Measurements from ENCODE around the gene TTI1. TPM values are rescaled to one million over a fixed set of nuclear protein-coding genes. Genes with fewer than 3 reads are reported as not detected.

Gene TTI1
- total RNA-seq, 2 experiments from 2014 or later = 21.7 to 23.1 TPM

DNA sequence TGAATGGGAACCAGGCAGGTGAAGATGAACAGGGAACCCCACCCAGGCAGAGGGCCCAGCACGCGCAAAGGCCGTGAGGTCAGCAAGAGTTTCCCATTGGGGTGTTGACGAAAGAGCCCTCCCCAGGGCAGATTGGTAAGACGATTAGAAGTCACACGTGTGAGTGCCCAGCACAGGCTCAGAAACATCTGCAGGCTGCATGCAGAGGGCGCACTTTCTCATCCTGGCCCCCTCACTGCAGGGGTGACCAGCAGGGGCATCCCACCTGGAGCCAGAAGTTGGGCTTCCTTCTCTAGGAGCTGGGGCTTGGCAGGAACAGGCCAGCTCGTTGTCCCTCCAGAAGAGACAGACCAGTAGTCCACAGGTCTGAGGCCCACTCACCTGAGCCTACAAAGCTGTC, 91.9 kb downstream of the TTI1 start:
- no peaks in the 10 kb centered on the region for H3K4me1 Mint-ChIP-seq
- POLR2A ChIA-PET = no interaction called here
- H3K27ac Mint-ChIP-seq = no peak overlapping the region
- no peaks in the 10 kb centered on the region for H3K9me3 Mint-ChIP-seq
- no peaks in the 10 kb centered on the region for H3K36me3 Mint-ChIP-seq (ENCODE audit: low read depth)
- CTCF ChIA-PET = no interaction called here
- DNase-seq = no peak
- no peaks in the 10 kb centered on the region for H3K27me3 Mint-ChIP-seq
- H3K4me3 Mint-ChIP-seq = no peak overlapping the region

DNA sequence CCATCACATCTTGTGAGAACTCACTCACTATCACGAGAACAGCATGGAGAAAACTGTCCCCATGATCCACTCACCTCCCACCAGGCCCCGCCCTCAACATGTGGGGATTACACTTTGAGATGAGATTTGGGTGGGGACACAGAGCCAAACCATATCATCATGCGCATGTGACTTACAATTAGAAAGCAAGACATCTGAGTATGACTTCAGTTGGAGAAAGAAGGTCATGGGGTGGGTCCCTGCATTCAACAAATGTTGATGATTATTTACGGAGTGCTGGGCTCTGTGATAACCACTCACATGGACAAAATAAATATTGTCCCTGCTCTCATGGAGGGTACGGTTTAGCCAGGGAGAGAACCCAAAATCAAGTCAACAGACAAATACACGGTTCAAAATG, 92.4 kb downstream of the TTI1 start:
- CTCF ChIA-PET = no interaction called here
- DNase-seq = no peak
- Mint-ChIP-seq H3K9me3 (no peaks in the 10 kb centered on the region), H3K27me3 (no peaks in the 10 kb centered on the region), H3K36me3 (ENCODE audit: low read depth) (no peaks in the 10 kb centered on the region), H3K27ac (no peak overlapping the region), H3K4me1 (no peaks in the 10 kb centered on the region), H3K4me3 (no peak overlapping the region)
- POLR2A ChIA-PET = no interaction called here

DNA sequence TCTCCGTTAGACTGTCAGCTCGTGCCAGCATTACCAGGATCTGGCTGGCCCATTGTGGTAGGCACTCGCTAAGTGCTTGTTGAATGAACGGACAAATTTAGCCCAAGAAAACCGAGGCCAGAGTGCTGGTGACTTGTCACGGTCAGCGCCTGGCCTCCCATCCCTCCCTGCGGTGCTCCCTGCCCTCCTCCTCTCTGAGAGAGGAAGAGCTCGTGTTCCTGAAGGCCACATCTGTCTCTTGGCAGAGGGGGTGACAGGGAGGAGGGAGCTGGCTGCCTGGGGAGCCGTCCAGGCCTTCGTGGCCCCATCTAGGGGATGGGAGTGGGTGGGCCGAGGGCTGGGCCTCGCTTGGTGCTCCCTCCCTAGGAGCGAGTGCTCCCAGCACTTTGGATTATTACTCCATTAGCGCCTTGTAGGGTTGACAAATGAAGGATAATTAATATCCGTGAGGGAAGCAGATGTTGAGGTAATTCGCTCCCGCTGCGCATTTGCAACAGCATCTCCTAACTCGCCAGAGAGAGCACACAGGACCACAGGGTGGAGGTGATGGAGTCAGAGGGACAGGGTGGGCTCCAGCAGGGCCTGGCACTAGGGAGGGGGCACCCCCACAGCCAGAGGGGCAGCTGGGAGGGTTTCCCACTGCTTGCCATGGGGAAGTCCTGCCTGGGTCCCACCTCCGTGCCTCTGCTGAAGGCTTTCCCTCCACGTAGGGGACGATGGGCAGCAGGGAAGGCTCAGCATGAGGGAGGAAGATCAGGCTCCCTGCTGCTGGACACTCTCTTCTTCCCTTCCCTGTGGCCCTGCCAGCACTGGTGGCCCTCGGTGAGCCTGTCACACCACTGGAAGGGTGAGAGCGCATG, 93.3 kb downstream of the TTI1 start:
- Mint-ChIP-seq H3K27me3 (no peaks in the 10 kb centered on the region), H3K27ac (no peak overlapping the region), H3K9me3 (no peaks in the 10 kb centered on the region), H3K4me1 (no peaks in the 10 kb centered on the region), H3K4me3 (no peak overlapping the region), H3K36me3 (ENCODE audit: low read depth) (no peaks in the 10 kb centered on the region)
- ChIA-PET CTCF (no interaction called here), POLR2A (no interaction called here)
- no peak for DNase-seq

DNA sequence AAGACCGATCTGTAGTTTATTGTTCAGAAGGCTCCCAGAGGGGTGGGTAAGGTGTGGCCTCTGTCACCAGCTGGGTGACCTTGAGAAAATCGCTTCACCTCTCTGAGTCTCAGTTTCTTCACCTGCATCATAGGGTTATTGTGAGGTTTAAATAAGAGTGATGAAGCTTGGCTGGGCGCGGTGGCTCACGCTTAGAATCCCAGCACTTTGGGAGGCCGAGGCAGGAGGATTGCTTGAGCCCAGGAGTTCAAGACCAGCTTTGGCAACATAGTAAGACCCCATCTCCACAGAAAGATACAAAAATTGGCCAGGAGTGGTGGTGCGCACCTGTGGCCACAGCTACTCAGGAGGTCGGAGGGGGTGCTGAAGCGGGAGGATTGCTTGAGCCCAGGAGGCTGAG, 94.3 kb downstream of the TTI1 start:
- POLR2A ChIA-PET = no interaction called here
- no peaks in the 10 kb centered on the region for H3K36me3 Mint-ChIP-seq (ENCODE audit: low read depth)
- H3K9me3 Mint-ChIP-seq = no peaks in the 10 kb centered on the region
- CTCF ChIA-PET = no interaction called here
- no peak overlapping the region for H3K27ac Mint-ChIP-seq
- H3K4me1 Mint-ChIP-seq = no peaks in the 10 kb centered on the region
- peaks cover 2% of the 10 kb centered on the region for H3K27me3 Mint-ChIP-seq
- no peak overlapping the region for H3K4me3 Mint-ChIP-seq
- no peak for DNase-seq

DNA sequence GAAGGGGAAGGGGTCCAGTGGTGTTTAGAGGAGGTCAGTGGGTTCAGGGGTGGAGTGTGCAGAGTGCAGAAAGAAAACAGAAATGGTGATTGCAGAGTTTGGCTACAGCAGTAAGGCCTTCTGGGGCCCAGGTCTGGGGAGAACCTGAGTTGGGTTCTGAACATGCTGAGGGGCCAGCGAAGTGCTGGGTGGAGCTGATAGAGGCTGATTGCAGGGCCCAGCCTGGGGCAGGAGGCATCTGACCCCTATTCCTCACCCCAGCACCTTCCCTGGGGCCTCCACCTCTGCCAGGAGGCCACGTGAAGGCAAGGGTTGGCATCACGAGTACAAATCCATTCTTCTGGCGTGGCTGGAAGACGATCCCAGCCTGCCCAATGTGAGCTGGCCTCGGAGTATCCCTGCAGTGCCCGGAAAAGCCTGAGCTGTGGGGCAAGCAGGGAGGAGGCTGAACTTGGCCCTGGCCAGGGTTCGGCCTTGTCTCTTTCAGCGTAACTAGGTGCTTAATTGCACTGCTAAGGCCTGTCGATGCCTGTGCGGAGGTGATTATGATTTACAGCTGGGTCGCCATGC, 95.0 kb downstream of the TTI1 start:
- POLR2A ChIA-PET = no interaction called here
- peaks cover 2% of the 10 kb centered on the region for H3K27me3 Mint-ChIP-seq
- CTCF ChIA-PET = no interaction called here
- no peak for DNase-seq
- no peak overlapping the region for H3K4me3 Mint-ChIP-seq
- no peaks in the 10 kb centered on the region for H3K4me1 Mint-ChIP-seq
- no peaks in the 10 kb centered on the region for H3K9me3 Mint-ChIP-seq
- no peaks in the 10 kb centered on the region for H3K36me3 Mint-ChIP-seq (ENCODE audit: low read depth)
- no peak overlapping the region for H3K27ac Mint-ChIP-seq

DNA sequence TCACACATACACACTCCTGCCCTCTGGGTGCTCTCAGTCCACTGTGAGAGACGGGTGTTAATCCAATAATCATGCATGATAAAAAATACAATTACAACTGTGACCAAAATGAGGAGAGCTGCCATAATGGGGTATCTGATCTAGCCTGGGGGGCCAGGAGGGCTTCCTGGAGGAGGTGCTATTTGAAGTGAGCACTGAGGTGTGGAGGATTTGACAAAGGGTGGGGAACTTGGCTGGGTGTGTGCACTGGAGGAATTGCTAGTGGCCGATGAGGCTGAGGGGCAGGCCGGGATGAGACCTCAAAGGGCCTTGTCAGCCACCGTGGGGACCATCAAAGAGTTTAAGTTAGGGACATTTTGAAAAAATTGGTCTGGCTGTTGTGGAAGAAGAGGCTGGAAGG, 95.6 kb downstream of the TTI1 start:
- DNase-seq = no peak
- Mint-ChIP-seq H3K27ac (no peak overlapping the region), H3K36me3 (ENCODE audit: low read depth) (no peaks in the 10 kb centered on the region), H3K9me3 (no peaks in the 10 kb centered on the region), H3K4me1 (no peaks in the 10 kb centered on the region), H3K27me3 (peaks cover 2% of the 10 kb centered on the region), H3K4me3 (no peak overlapping the region)
- ChIA-PET CTCF (no interaction called here), POLR2A (no interaction called here)

DNA sequence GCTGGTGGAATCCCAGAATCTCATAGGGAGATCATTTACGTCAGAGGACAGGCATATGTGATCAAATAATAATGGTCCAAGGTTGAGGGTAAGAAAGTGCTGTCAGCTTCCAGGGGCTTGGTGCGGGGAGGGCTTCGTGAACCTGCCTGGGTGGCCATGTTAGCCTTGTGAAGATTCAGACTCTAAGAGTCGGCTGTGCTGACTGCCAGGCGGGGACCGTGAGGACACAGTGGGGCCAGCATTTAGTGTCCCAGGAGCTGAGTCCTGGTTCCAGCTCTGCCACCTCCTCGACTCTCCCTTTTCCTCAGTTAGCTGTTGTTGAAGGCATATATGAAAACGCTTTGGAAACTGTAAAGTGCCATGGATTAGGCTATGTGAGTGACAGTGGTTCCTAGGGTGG, 96.8 kb downstream of the TTI1 start:
- no peak for DNase-seq
- Mint-ChIP-seq H3K4me1 (no peaks in the 10 kb centered on the region), H3K27ac (no peak overlapping the region), H3K4me3 (no peak overlapping the region), H3K36me3 (ENCODE audit: low read depth) (no peaks in the 10 kb centered on the region), H3K9me3 (no peaks in the 10 kb centered on the region), H3K27me3 (peaks cover 4% of the 10 kb centered on the region)
- CTCF ChIA-PET = no interaction called here
- POLR2A ChIA-PET = no interaction called here

DNA sequence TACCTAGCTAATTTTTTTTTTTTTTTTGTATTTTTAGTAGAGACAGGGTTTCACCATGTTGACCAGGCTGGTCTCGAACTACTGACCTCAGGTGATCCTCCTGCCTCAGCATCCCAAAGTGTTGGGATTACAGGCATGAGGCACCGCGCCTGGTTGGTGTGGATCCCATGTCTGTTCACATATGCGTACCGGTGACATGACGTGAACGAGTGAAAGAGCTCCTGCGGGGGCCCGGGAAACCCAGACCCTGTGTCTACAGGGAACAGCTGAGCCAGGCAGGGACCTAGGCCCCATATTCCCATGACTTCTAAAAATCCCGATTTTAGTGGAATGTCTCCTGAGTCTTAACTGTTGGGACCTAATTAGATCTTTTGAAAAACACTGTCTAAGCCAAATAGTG, 97.2 kb downstream of the TTI1 start:
- no peak for DNase-seq
- Mint-ChIP-seq H3K4me3 (no peak overlapping the region), H3K36me3 (ENCODE audit: low read depth) (no peaks in the 10 kb centered on the region), H3K27me3 (peaks cover 4% of the 10 kb centered on the region), H3K27ac (no peak overlapping the region), H3K4me1 (no peaks in the 10 kb centered on the region), H3K9me3 (no peaks in the 10 kb centered on the region)
- CTCF ChIA-PET = no interaction called here
- POLR2A ChIA-PET = no interaction called here

DNA sequence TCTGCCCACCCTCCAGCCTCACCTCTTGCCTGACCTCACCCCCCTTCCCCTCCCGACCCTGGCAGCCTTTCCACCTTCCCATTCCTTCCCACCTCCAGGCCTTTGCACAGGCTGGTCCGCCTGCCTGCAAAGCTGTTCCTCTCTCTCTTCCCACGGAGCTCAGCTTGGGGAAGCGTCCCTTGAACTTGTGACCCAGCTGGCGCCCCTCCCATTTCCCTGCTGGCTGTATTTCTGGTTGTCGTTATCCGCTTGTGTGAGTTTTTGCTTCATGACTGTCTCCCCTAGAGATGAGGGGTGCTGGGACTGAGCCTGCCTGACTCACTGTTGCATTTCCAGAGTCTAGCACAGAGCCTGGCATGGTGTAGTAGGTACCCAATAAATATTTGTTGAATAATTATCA, 97.8 kb downstream of the TTI1 start:
- H3K4me3 Mint-ChIP-seq = no peak overlapping the region
- ChIA-PET CTCF (no interaction called here), POLR2A (no interaction called here)
- no peak for DNase-seq
- no peaks in the 10 kb centered on the region for H3K9me3 Mint-ChIP-seq
- no peak overlapping the region for H3K27ac Mint-ChIP-seq
- no peaks in the 10 kb centered on the region for H3K36me3 Mint-ChIP-seq (ENCODE audit: low read depth)
- H3K27me3 Mint-ChIP-seq = peaks cover 4% of the 10 kb centered on the region
- no peaks in the 10 kb centered on the region for H3K4me1 Mint-ChIP-seq

DNA sequence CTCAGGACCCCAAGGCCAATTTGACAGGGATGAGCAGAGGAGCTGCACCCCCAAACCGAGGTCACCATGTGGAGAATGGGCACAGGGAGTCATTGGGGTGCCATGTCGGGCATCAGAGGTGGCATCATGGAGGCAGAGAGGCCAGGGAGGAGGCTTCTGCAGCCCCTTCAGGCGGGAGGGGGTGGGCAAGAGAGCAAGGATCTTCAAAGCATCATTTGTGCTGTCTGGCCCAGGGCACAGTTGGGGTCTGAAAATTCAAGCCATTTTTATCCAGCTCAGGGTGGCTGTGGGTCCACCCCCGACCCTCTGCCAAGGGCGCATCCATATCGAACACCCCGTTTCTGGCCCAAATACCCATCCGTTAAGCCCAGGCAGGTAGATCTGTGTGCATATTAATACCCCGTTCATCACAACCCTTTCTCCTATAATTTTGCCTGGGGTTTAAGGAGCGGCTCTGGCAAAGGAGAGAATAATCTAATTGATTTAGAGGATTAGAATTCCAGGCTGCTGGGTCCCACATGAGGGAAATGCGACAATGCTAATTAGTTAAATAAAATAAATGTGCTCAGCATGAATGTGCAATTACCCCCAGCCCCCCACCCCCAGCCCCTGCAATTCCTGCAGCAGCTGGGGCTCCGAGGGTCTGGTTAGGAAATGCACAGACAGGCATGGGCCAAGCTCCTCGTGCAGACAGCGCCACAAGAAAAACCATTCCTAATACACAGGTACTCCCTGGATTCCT, 98.5 kb downstream of the TTI1 start:
- no peaks in the 10 kb centered on the region for H3K36me3 Mint-ChIP-seq (ENCODE audit: low read depth)

DNA sequence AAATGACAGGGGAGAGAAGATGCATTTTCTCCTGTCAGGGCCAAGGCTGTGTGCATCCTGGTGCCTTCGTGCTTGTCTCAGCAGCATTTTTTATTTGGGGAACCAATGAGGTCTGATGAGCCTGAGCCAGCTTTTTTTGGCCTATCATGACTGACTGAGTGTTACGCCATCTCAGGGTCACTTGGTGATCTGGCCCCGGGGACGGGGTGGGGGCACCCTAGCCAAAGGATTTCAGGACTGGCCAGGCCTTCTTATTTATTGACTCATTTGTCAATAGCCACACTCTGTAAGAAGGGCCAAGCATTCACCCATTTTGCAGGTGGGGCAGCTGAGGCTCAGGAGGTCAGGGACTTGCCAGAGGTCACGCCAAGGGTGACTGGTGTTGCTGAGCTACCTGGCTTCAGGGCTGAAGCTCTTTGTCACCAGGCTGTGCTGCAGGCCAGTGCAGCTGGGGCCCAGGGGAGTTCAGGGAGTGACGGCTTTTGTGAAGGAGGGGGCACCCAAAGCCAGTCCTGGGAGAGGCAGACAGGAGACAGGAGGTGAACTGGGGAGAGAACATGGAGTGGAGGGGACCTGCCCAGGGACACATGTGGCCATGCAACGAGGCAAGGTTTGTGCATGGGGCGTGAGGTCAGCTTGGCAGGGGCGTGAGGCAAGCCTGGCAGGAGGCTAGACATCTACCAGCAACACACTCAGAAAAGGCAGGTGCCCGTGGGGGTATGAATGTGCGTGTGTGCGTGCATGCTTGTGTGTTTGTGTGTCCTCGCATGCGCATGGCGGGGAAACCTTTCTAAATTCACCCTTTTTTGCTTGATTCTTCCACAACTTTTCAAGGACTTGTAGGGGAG, 99.2 kb downstream of the TTI1 start:
- POLR2A ChIA-PET = no interaction called here
- H3K36me3 Mint-ChIP-seq (ENCODE audit: low read depth) = no peaks in the 10 kb centered on the region

More for the DNA sequence above, 98.5 kb downstream of the TTI1 start:
- no peak overlapping the region for H3K27ac Mint-ChIP-seq
- peaks cover 4% of the 10 kb centered on the region for H3K27me3 Mint-ChIP-seq
- H3K4me1 Mint-ChIP-seq = no peaks in the 10 kb centered on the region
- ChIA-PET POLR2A (no interaction called here), CTCF (interaction anchor here (0.6 kb wide), 1 partner anchor 114 kb away, joined by 3 read pairs; no protein-coding TSS in a partner anchor)
- H3K4me3 Mint-ChIP-seq = no peak overlapping the region
- DNase-seq = no peak
- H3K9me3 Mint-ChIP-seq = no peaks in the 10 kb centered on the region

More for the DNA sequence above, 99.2 kb downstream of the TTI1 start:
- DNase-seq = no peak
- Mint-ChIP-seq H3K27me3 (peaks cover 9% of the 10 kb centered on the region), H3K9me3 (no peaks in the 10 kb centered on the region), H3K27ac (no peak overlapping the region), H3K4me3 (no peak overlapping the region), H3K4me1 (no peaks in the 10 kb centered on the region)
- CTCF ChIA-PET = no interaction called here

Measured in activated CD4-positive, alpha-beta memory T cell treated with anti-CD3 and anti-CD28 coated beads, Interleukin-2, amount 10 ng/mL, durations not matched to agents 7 days and 5 days (primary cell).